GM19023 (cell line): ENCODE data around the gene FGF19.
"Not testable (repeated sequence)": the region's sequence is repeated elsewhere in the genome, so short reads cannot be mapped to it uniquely, and the experiment has no call there.

ENCODE experiments used
- ATAC-seq: cut with Tn5 transposase; IDR thresholded peaks from one replicate; pipeline ENCODE4 v1.9.1; 2021; ENCODE audit warnings: mild to moderate bottlenecking, moderate library complexity; ENCODE audit not compliant: unreplicated experiment

The FGF19 gene

DNA sequence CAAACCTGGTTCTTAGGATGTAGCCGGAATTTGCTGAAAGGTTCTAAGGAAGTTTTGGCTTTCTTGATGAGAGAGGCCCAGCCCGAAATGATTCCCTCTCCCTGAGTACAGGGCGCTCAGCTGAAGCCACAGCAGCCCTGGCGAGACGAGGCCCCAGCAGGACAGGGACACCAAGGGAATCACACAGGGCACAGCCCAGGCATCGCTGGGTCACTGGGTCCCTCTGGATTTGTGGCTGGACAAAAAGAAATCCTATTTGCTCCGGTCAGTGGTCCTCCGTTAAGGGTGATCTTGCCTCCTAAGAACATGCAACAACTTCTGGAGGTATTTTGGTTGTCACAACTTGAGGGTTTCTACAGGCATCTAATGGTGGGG lies 6.4 kb downstream of the FGF19 start:
- ATAC-seq, result no peak

DNA sequence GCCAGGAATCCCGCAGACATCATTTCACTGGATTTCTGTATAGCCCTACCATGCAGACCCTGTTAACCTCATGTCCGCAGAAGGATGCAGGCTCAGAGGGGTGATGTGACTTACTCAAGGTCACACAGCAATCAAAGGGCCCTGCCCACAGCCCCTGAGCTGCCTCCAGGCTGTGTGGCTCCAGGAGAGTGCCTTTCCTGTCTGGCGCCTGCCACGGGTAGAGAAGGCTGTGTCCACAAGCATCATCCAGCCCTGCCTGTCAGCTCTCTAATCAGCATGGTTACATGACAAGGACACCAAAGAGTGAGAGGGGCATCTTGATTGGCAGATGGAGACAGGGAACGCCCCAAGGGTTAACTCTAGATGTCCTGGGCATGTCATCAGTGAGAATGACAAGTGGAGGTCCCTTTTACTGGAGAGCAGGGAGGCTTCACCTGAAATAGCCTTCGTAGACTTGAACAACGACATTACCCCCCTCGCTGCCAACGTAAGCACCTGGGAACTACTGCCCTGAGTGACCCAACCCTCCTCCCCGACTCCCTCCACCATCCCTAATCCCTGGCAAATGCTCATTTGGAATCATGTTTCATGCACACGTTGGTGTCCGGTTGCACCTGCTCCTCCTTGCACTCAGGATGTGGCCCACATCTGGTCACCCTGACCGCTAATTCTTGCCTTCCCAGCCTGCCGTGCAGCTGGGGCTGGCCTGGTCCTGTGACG lies 6.9 kb downstream of the FGF19 start:
- no peak for ATAC-seq

- ATAC-seq, result not testable (repeated sequence)
Measured at GRCh38 chr11:69695995-69696394, 7.8 kb downstream of the FGF19 start.

- ATAC-seq, result no peak
Measured at GRCh38 chr11:69695581-69695980, 8.2 kb downstream of the FGF19 start.

- no peak for ATAC-seq
Measured at GRCh38 chr11:69694781-69695180, 9.0 kb downstream of the FGF19 start.

DNA sequence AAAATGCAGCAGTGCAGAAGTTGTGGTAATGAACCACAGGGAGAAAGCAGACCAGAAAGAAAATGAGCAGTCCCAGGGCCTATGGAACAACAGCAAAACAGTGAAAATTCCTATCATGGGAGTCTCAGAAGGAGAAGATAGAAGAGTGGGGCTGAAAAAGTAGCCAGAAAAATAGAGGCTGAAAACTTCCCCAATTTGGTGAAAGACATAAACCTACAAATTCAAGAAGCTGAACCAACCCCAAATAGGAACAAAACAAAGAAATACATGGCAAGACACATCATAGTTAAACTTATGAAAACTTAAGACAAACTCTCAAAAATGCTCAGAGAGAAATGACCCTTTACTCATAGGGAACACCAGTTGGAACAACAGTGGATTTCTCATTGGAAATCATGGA lies 11.4 kb downstream of the FGF19 start:
- no peak for ATAC-seq

- ATAC-seq, result no peak
Measured at GRCh38 chr11:69691463-69691862, 12.4 kb downstream of the FGF19 start.

DNA sequence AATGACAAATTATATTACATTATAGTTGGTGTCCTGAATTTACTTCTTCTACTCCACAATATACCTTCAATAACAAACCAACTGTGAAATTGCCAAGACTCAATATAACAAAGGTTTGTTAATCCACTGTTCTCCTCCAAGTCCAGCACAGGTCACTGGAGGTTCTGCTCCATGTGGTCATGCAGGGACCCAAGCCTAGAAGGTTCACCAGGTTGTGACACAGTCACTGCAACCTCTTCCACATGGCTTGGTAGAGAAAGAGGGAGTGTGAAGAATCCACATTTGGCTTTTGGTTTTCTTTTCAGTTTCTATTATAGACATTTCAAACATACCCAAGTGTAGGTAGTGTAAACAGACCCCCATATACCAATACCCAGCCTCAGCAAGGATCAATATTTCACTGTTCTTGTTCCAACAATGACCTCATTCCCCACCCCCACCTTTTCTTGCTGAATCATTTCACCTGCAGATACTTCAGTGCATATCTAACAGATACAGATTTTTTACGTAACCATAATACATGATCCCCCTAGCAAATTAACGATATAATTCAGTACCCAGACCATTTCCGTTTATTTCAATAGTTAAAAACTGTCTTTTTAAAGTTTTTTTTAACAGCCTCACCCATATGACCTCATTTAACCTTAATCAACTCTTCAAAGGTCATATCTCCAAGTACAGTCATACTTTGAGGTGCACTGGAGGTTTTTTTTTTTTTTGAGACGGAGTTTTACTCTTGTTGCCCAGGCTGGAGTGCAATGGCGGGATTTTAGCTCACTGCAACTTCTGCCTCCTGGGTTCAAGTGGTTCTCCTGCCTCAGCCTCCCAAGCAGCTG lies 14.1 kb downstream of the FGF19 start:
- ATAC-seq, result no peak

DNA sequence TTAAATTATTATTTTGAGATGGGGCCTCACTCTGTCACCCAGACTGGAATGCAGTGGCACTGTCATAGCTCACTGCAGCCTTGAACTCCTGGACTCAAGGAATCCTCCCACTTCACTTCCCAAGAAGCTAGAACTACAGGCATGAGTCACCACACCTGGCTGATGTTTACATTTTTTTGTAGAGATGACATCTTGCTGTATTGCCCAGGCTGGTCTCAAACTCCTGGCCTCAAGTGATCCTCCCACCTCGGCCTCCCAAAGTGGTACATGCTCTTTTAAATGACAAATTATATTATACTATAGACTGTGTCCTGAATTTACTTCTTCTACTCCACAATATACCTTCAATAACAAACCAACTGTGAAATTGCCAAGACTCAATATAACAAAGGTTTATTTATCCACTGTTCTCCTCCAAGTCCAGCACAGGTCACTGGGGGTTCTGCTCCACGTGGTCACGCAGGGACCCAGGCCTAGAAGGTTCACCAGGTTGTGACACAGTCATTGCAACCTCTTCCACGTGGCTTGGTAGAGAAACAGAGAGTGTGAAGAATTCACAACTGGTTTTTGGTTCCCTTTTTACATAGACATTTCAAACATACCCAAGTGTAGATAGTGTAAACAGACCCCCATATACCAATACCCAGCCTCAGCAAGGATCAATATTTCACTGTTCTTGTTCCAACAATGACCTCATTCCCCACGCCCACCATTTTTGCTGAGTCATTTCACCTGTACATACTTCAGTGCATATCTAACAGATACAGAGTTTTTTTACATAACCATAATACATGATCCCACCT lies 15.7 kb downstream of the FGF19 start:
- not testable (repeated sequence) for ATAC-seq

GRCh38 chr11:69686856-69687255 lies 17.0 kb downstream of the FGF19 start:
- no peak for ATAC-seq

- ATAC-seq, result no peak
Measured at GRCh38 chr11:69686452-69686851, 17.4 kb downstream of the FGF19 start.

DNA sequence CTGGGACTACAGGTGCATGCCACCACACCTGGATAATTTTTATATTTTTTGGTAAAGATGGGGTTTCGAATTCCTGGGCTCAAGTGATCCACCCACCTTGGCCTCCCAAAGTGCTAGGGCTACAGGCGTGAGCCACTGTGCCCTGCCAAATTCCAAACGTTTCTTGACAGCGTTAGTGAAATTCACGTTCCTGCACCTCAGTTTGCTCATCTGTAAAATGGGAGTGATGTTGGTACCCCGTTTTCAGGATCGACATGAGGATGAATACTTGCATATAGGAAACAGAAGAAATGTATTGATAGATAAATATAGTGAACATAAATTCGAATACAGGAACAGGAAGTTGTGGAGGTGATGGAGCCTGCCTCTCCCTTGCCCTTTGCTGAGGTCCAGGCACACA lies 18.5 kb downstream of the FGF19 start:
- ATAC-seq, result no peak

DNA sequence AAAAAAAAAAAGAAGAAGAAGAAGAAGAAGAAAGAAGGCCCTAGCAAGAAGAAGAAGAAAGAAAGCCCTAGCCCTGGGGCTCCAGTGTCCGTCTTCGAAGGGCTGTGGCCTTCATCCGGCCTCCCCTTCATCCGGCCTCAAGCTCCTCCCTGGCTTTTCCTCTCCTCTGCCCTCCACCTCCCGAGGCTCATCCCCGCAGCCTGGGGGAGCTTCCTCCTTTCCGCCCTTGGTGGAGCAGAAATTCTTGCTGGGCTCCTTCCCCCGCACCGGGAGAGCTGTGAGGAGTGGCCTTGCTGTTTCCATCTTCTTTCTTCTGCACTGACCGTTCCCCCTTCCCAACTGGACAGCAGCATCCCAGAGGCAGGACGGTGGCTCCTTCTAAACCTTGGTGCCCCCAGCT lies 19.2 kb downstream of the FGF19 start:
- ATAC-seq, result no peak

DNA sequence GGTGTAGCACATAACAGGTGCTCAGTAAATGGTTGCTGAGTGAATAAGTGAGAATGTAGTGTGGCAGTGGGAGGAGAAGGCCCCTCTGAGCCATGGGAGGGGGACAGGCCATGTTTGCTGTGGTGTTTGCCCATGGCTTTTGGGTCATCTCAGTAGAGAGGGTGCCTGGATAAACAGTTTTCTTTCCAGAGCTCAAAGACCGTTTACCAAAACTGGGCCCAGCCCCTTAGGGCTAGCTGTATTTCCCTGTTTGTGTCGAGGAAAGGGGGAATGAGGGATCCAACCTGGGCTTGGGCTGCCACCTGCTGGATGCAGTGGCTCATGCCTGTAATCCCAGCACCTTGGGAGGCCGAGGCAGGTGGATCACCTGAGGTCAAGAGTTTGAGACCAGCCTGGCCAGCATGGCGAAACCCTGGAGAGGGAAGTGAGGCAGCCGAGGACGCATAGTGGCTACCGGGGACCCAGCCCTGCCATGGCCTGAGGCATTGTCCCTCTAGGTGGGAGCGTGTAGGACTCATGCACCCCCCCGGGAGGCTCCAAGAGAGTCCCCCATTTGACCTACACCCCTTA lies 20.0 kb downstream of the FGF19 start:
- no peak for ATAC-seq

DNA sequence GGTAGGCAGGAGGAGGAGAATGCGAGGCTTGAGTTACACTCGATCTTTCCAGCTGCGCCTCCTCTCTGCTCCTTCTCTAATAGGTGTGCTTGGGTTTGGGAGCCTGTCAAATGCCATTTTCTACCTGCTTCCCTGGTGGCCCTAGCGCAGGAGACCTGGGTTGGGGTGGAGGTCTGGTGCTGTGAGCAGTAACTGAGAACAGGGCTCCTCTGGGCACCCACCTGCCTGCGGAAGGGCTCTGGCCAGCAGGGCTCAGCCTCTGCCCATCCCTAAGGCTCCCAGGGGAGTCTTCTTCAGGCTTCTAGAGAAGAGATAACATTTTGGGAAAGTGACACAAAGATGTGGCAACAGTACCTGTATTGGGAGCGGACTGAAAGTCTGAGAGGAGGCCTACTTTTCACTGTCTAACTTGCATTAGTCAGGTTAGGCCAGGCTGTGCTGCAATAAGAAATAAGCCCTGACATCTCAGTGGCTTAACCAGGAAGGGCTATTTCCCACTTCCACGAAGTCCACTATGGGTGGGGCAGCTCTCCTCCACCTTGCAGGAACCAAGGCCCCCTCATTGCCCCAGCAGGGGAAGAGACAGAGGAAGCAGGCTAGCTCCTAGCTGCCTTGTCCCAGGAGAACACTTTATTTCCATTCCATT lies 21.0 kb downstream of the FGF19 start:
- no peak for ATAC-seq

DNA sequence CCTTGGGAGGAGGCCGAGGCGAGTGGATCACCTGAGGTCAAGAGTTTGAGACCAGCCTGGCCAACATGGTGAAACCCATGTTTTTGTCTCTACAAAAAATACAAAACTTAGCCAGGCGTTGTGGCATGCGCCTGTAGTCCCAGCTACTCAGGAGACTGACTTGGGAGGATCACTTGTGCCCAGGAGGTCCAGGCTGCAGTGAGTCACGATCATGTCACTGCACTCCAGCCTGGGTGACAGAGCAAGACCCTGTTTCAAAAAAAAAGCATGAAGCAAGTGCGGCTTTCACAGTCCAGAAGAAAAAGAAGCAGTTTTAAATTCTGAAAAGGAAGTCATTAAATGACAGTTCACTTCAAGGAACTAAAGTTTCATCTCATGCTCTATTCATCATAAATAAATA lies 21.6 kb downstream of the FGF19 start:
- ATAC-seq, result no peak

- ATAC-seq, result no peak
Measured at GRCh38 chr11:69680688-69681087, 23.1 kb downstream of the FGF19 start.

DNA sequence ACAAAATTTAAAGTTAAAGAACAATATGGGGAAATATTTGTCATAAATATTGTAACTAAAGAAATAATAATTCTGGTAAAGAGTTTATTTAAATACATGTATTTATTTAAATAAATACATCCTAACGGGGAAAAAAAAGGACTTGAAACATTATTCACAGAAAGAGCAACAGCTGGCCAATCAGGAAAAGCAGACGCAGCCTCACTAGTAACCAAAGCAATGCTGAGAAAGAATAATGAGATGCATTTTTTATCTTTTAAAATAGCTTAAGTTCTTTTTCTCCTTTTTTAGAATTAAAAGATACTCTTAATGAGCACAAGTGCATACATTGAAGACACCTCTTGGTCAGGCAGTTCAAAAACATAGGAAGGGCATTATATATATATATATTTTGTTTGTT lies 26.1 kb downstream of the FGF19 start:
- no peak for ATAC-seq

DNA sequence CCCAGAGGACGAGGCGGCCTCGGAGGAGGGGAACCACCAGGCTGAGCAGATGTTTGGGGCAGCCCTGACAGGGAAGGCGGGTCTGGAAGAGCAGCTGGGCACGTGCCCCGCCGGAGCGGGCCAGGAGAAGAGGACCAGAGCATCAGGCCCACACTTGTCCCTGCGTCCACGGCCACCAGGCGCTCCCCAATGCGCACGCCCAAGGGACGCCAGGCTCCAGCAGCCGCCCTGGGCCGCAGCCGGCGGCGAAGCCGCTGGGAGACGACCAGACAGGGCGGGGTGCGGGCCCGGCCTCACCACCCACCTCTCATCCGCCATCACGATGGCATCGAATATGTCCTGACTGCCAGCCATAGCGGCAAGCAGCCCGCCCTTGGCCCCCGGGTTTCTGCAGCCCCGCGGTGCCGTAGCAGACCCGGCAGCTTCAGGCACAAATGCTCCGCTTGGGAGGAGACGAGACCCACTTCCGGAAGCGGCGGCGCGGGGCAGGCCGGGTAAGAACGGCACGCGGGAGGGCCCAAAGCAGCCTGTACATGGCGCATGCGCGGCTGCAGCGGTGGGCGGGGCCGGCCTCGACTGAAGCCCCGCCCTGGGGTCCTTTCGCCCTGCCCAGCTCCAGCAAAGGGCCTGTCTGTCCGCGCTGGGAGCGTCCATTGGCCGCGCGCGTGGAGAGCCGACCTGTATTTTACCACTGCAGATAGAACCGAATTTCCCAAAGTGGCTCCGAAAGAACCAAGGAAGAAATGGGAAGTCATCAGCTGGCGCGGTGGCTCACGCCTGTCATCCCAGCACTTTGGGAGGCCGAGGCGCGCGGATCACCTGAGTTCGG lies 28.7 kb downstream of the FGF19 start, which contains the start of gene LTO1:
Gene LTO1, minus strand, starts transcription at position 468 of the 829 bp plus-strand sequence. Its CDS starts 114 bp downstream, at position 354.
- peak; percentile 93 for ATAC-seq
